ENCODE data around the gene OR5AP2.

The OR5AP2 gene

DNA sequence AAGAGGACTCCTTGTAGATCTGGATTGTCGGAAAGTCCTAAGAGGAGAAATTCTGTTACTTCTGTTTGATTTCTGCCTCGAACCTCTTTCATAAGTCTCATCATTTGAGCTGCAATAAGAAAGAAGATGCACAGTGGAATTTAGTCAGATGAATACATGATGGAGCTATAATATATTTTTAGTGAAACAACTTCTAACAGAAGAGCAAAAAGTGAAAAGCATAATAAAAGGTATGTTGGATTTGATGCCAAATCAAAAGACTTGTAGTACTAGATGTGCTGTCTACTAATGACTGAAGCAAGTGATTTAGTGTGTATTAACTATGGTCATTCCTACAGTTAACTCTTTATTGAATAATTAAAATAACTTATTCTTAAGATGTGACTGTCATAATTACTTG lies at the start of gene OR5AP2:
OR5AP2 (minus strand) TSS at position 101 of the 400 bp plus-strand sequence; CDS start at position 101, 0 bp downstream.
- TF ChIP-seq CTCF (IDR thresholded peaks at IDR 0.05) = no peak

DNA sequence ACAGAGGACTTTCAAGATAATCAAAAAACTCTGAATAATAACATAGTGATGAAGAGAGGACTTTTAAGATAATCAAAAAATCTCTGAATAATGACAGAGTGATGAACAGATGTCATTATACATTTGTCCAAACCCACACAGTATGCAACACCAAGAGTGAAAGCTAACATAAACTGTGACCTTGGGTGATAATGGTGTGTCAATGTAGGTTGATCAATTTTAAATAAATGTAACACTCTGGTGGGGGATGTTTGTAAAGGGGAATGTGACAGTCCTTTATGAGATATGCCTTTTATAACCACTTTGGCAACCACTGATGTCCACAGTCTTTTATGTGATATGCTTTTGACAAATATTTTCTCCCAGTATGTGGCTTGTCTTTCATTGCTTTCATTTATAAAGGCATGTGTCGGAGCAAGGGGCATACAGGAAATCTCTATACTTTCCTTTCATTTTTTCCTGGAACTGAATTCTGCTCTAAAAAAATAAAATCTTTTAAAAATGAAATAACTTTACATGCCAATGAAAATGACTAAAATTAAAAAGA lies 46.4 kb upstream of the OR5AP2 start:
- no peak for TF ChIP-seq CTCF (IDR thresholded peaks at IDR 0.05)

- TF ChIP-seq CTCF (IDR thresholded peaks at IDR 0.05) = no peak
These were observed 28.7 kb upstream of the OR5AP2 start for GRCh38 chr11:56670984-56671383.

DNA sequence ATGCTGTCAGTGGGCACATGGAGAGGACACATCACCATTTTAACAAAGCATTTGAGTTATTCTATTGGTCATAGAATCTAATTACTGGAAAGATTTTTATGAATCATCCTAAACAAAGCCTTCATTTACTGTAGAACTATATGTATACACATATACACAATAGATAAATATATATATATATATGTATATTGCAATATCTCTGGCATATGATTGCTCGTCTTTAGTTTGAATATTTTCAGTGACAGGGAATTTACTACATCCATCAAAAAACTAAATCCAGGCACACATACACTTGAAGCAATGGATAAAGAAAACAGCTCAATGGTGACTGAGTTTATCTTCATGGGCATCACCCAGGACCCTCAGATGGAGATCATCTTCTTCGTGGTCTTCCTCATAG lies 21.1 kb upstream of the OR5AP2 start, which contains the start of gene OR5AR1:
OR5AR1 (plus strand) TSS at position 301 of the 400 bp plus-strand sequence; CDS start at position 301, 0 bp downstream.
- TF ChIP-seq CTCF (IDR thresholded peaks at IDR 0.05) = no peak

DNA sequence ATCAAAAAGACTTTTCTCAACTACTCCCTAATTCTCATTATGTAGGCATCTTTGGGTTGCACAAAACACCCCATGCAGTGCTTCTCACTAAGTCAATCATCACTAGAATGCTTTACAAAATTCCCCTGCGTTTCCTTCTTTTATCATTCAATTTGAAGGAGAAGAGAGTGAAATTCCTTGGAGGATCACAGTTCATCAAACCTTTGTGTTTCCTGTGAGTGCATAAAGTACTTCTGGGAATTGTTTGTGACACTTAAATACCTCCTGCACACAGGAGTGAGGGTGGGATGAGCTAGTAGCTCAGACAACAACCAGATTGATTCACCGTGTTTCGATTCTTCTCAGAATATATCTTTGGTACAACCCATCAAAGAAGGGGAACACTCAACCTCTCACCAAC lies 17.5 kb upstream of the OR5AP2 start:
- no peak for TF ChIP-seq CTCF (IDR thresholded peaks at IDR 0.05)

- TF ChIP-seq CTCF (IDR thresholded peaks at IDR 0.05) = no peak
These were observed 4.7 kb downstream of the OR5AP2 start for GRCh38 chr11:56637500-56637899.

GRCh38 chr11:56636861-56637260 lies 5.4 kb downstream of the OR5AP2 start:
- TF ChIP-seq CTCF (IDR thresholded peaks at IDR 0.05) = no peak

GRCh38 chr11:56632329-56632728 lies 9.9 kb downstream of the OR5AP2 start:
- no peak for TF ChIP-seq CTCF (IDR thresholded peaks at IDR 0.05)
